ENCODE data around the gene BRINP1. TPM values are rescaled to one million over a fixed set of nuclear protein-coding genes. Genes with fewer than 3 reads are reported as not detected.

Gene BRINP1
- total RNA-seq, 1 donor from 2014 or later: 3.4 TPM

DNA sequence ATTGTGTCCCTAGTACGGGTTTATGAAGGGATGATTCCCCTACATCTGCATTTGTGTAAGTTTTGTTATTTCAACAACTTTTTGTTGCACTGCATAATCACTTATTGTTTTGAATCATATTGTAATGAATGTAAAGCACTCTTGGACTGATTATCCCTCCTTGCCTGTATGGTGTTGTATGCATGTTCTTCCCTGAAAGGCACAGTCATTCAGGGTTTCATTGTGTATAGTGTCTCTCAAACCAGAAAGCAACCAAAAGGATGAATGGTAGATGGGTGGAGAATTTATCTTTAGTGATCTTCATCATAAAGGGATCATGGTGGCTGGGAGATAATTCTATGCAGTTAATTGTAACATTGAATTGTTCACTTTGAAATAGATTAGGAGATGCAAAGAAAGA is 247.3 kb downstream of the BRINP1 start:
- no peak for ATAC-seq

DNA sequence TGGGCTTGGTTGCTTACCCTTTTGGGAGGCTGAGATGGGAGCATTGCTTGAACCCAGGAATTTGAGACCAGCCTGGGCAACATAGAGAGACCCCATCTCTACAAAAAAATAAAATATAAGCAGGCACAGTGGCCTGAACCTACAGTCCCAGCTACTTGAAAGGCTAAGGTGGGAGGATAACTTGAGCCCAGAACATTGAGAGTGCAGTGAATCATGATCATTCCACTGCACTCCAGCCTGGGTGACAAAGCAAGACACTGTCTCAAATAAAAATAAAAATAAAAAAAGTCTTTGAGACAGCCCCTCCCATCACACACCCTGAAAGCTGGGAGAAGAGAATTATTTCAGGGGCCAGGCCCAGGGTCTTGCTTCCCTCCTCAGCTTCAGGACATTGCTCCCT is 251.8 kb downstream of the BRINP1 start:
- ATAC-seq: no peak
